Activated CD4-positive, CD25-positive, alpha-beta regulatory T cell treated with anti-CD3 and anti-CD28 coated beads, Interleukin-2, amount 50 U/mL, for 16 hours (primary cell): ENCODE measurements around the gene KMT2D.

Experiments
- DNase-seq: peaks from one replicate; pipeline ENCODE4 v3.0.0-alpha.2; 2020; ENCODE audit warnings: low read depth, low spot score

Gene KMT2D

GRCh38 chr12:49060237-49061156 is at the start of gene KMT2D:
Gene KMT2D (minus strand): TSS chr12:49060794. CDS start chr12:49055324, 5,470 bp downstream.
- peak; percentile 79 for DNase-seq

GRCh38 chr12:49109641-49110463 is 49.3 kb upstream of the KMT2D start:
- no peak for DNase-seq

- DNase-seq: no peak
Observed at GRCh38 chr12:49108958-49109404, 48.4 kb upstream of the KMT2D start.

- no peak for DNase-seq
Observed at GRCh38 chr12:49105504-49106084, 45.0 kb upstream of the KMT2D start.

- DNase-seq: no peak
Observed at GRCh38 chr12:49104822-49105221, 44.2 kb upstream of the KMT2D start.

- DNase-seq: no peak
Observed at GRCh38 chr12:49100380-49100779, 39.8 kb upstream of the KMT2D start.

GRCh38 chr12:49098703-49099102 is 38.1 kb upstream of the KMT2D start:
- no peak for DNase-seq

GRCh38 chr12:49098035-49098451 is 37.4 kb upstream of the KMT2D start:
- peak; percentile 47 for DNase-seq

GRCh38 chr12:49097381-49097780 is 36.8 kb upstream of the KMT2D start:
- DNase-seq: no peak

GRCh38 chr12:49094975-49095365 is 34.4 kb upstream of the KMT2D start:
- DNase-seq: no peak

GRCh38 chr12:49094160-49094974 is 33.8 kb upstream of the KMT2D start, which contains the start of gene DHH:
Gene DHH (minus strand): TSS chr12:49094801. CDS start chr12:49094512, 289 bp downstream.
- no peak for DNase-seq

- DNase-seq: no peak
Observed at GRCh38 chr12:49093792-49094159, 33.2 kb upstream of the KMT2D start.

- DNase-seq: no peak
Observed at GRCh38 chr12:49092816-49093406, 32.3 kb upstream of the KMT2D start.

GRCh38 chr12:49092086-49092815 is 31.7 kb upstream of the KMT2D start:
- peak; percentile 28 for DNase-seq

- DNase-seq: no peak
Observed at GRCh38 chr12:49091836-49092085, 31.2 kb upstream of the KMT2D start.

- DNase-seq: no peak
Observed at GRCh38 chr12:49091056-49091835, 30.7 kb upstream of the KMT2D start.

GRCh38 chr12:49089821-49090773 is 29.5 kb upstream of the KMT2D start:
- DNase-seq: no peak

GRCh38 chr12:49088932-49089330 is 28.3 kb upstream of the KMT2D start:
- DNase-seq: no peak
